ENCODE data around the gene DCHS2. TPM values are rescaled to one million over a fixed set of nuclear protein-coding genes. Genes with fewer than 3 reads are reported as not detected.

Gene DCHS2
- total RNA-seq, 2 donors from 2014 or later: 1.2 to 1.5 TPM

GRCh38 chr4:154332681-154333421 is 158.7 kb downstream of the DCHS2 start:
- no peak for TF ChIP-seq CTCF (IDR thresholded peaks at IDR 0.05)
- H3K9me3 ChIP-seq: no peaks in the 10 kb centered on the region
- no peak overlapping the region for H3K9ac ChIP-seq (ENCODE audit: low read depth in 2 of 2, low read length in 2 of 2)
- H3K4me3 ChIP-seq: peak overlapping the region; percentile 19
- H3K27ac ChIP-seq: no peak overlapping the region
- H3K4me1 ChIP-seq: no peaks in the 10 kb centered on the region
- intact Hi-C loops (cut with DNase I): loop anchor here (10.0 kb wide), 1 partner anchor 172 kb away; no protein-coding TSS in a partner anchor
- no peaks in the 10 kb centered on the region for H3K36me3 ChIP-seq
- DNase-seq: peak; percentile 20
- H3K27me3 ChIP-seq: peaks cover 4% of the 10 kb centered on the region

- no peaks in the 10 kb centered on the region for H3K4me1 ChIP-seq
- H3K9ac ChIP-seq (ENCODE audit: low read depth in 2 of 2, low read length in 2 of 2): no peak overlapping the region
- H3K27ac ChIP-seq: no peak overlapping the region
- intact Hi-C loops (cut with DNase I): loop anchor here (10.0 kb wide), 1 partner anchor 175 kb away; no protein-coding TSS in a partner anchor
- peaks cover 4% of the 10 kb centered on the region for H3K27me3 ChIP-seq
- H3K9me3 ChIP-seq: no peaks in the 10 kb centered on the region
- no peak overlapping the region for H3K4me3 ChIP-seq
- TF ChIP-seq CTCF (IDR thresholded peaks at IDR 0.05): no peak
- DNase-seq: no peak
- H3K36me3 ChIP-seq: no peaks in the 10 kb centered on the region
Observed at GRCh38 chr4:154329939-154330338, 161.7 kb downstream of the DCHS2 start.

- no peaks in the 10 kb centered on the region for H3K4me1 ChIP-seq
Observed at GRCh38 chr4:154329268-154329868, 162.2 kb downstream of the DCHS2 start.

GRCh38 chr4:154328030-154328429 is 163.6 kb downstream of the DCHS2 start:
- Histone ChIP-seq H3K36me3 (no peaks in the 10 kb centered on the region), H3K27ac (no peak overlapping the region), H3K4me1 (no peaks in the 10 kb centered on the region), H3K9me3 (no peaks in the 10 kb centered on the region), H3K9ac (ENCODE audit: low read depth in 2 of 2, low read length in 2 of 2) (no peak overlapping the region), H3K4me3 (no peak overlapping the region), H3K27me3 (peaks cover 2% of the 10 kb centered on the region)
- no peak for DNase-seq
- TF ChIP-seq CTCF (IDR thresholded peaks at IDR 0.05): no peak
- intact Hi-C loops (cut with DNase I): no loop called here

More at GRCh38 chr4:154329268-154329868, 162.2 kb downstream of the DCHS2 start:
- Histone ChIP-seq H3K9me3 (no peaks in the 10 kb centered on the region), H3K9ac (ENCODE audit: low read depth in 2 of 2, low read length in 2 of 2) (no peak overlapping the region), H3K27ac (no peak overlapping the region), H3K36me3 (no peaks in the 10 kb centered on the region), H3K27me3 (peaks cover 4% of the 10 kb centered on the region), H3K4me3 (no peak overlapping the region)
- intact Hi-C loops (cut with DNase I): no loop called here
- TF ChIP-seq CTCF (IDR thresholded peaks at IDR 0.05): no peak
- DNase-seq: no peak

GRCh38 chr4:154320521-154320920 is 171.1 kb downstream of the DCHS2 start:
- no peaks in the 10 kb centered on the region for H3K9me3 ChIP-seq
- DNase-seq: no peak
- H3K36me3 ChIP-seq: no peaks in the 10 kb centered on the region
- no peak overlapping the region for H3K27ac ChIP-seq
- intact Hi-C loops (cut with DNase I): no loop called here
- H3K9ac ChIP-seq (ENCODE audit: low read depth in 2 of 2, low read length in 2 of 2): no peak overlapping the region
- H3K4me1 ChIP-seq: no peaks in the 10 kb centered on the region
- TF ChIP-seq CTCF (IDR thresholded peaks at IDR 0.05): no peak
- no peaks in the 10 kb centered on the region for H3K27me3 ChIP-seq
- H3K4me3 ChIP-seq: no peak overlapping the region
